HEK293 (cell line): Measurements from ENCODE around the gene RFNG.
A peak's percentile ranks its signal among the peaks of the same experiment; 100 is the strongest.

Experiments used
- BCL11B ChIP-seq: fragments of 450-650 bp; formaldehyde crosslinking; IDR thresholded peaks from 2 replicates; pipeline ENCODE4 v1.5.1; 2016; ENCODE audit warnings: low read depth, missing biosample characterization, missing genetic modification characterization
- HIC1 ChIP-seq: fragments of 450-650 bp; formaldehyde crosslinking; IDR thresholded peaks from 2 replicates; pipeline ENCODE4 v1.5.1; 2016; ENCODE audit warnings: missing biosample characterization, missing genetic modification characterization
- HOXC10 ChIP-seq: sonication (generic); formaldehyde crosslinking; IDR thresholded peaks from 2 replicates; pipeline ENCODE4 v1.8.1; 2023; ENCODE audit warnings: mild to moderate bottlenecking, missing genetic modification reagents
- KLF17 ChIP-seq: fragments of 450-650 bp; formaldehyde crosslinking; IDR thresholded peaks from 2 replicates; pipeline ENCODE4 v1.5.1; 2016; ENCODE audit warnings: missing biosample characterization, missing genetic modification characterization
- MEIS1 ChIP-seq: sonication (generic); formaldehyde crosslinking; IDR thresholded peaks from 2 replicates; pipeline ENCODE4 v1.8.1; 2022; ENCODE audit warnings: missing genetic modification reagents, mild to moderate bottlenecking, borderline replicate concordance
- OSR2 ChIP-seq: fragments of 450-650 bp; formaldehyde crosslinking; IDR thresholded peaks from 2 replicates; pipeline ENCODE4 v1.5.1; 2016; ENCODE audit warnings: missing biosample characterization, missing genetic modification characterization
- PRDM2 ChIP-seq: fragments of 450-650 bp; formaldehyde crosslinking; IDR thresholded peaks from 2 replicates; pipeline ENCODE4 v1.5.1; 2016; ENCODE audit warnings: missing biosample characterization, missing genetic modification characterization, borderline replicate concordance
- SCRT2 ChIP-seq: fragments of 450-650 bp; formaldehyde crosslinking; IDR thresholded peaks from 2 replicates; pipeline ENCODE4 v1.5.1; 2016; ENCODE audit warnings: missing biosample characterization, missing genetic modification characterization
- SP2 ChIP-seq: fragments of 450-650 bp; formaldehyde crosslinking; IDR thresholded peaks from 2 replicates; pipeline ENCODE4 v1.5.1; 2016; ENCODE audit warnings: missing biosample characterization, missing genetic modification characterization
- ZBTB20 ChIP-seq: fragments of 450-650 bp; formaldehyde crosslinking; IDR thresholded peaks from 2 replicates; pipeline ENCODE4 v1.5.1; 2016; ENCODE audit warnings: missing biosample characterization, missing genetic modification characterization
- ZEB2 ChIP-seq: fragments of 450-650 bp; formaldehyde crosslinking; IDR thresholded peaks from 2 replicates; pipeline ENCODE4 v1.5.1; 2016; ENCODE audit warnings: missing biosample characterization, missing genetic modification characterization
- ZNF155 ChIP-seq: fragments of 450-650 bp; formaldehyde crosslinking; IDR thresholded peaks from 2 replicates; pipeline ENCODE4 v1.5.1; 2016; ENCODE audit warnings: missing biosample characterization, missing genetic modification characterization
- ZNF169 ChIP-seq: fragments of 450-650 bp; formaldehyde crosslinking; IDR thresholded peaks from 2 replicates; pipeline ENCODE4 v1.5.1; 2016; ENCODE audit warnings: missing biosample characterization, missing genetic modification characterization
- ZNF555 ChIP-seq: fragments of 450-650 bp; formaldehyde crosslinking; conservative IDR thresholded peaks from 2 replicates; pipeline ENCODE4 v1.5.1; 2017; ENCODE audit warnings: missing biosample characterization, mild to moderate bottlenecking, missing genetic modification characterization, inconsistent platforms
- ZNF600 ChIP-seq: fragments of 450-650 bp; formaldehyde crosslinking; IDR thresholded peaks from 2 replicates; pipeline ENCODE4 v1.5.1; 2016; ENCODE audit warnings: missing biosample characterization, missing genetic modification characterization
- TF ChIP-seq, protein P1 (sequence below): fragments of 450-650 bp; formaldehyde crosslinking; IDR thresholded peaks from 2 replicates; pipeline ENCODE4 v1.5.1; 2017; ENCODE audit warnings: missing biosample characterization, missing genetic modification characterization
- TF ChIP-seq, protein P2 (sequence below): fragments of 450-650 bp; formaldehyde crosslinking; IDR thresholded peaks from 2 replicates; pipeline ENCODE4 v1.5.1; 2016; ENCODE audit warnings: missing biosample characterization, missing genetic modification characterization
- TF ChIP-seq, protein P3 (sequence below): fragments of 450-650 bp; formaldehyde crosslinking; IDR thresholded peaks from 2 replicates; pipeline ENCODE4 v1.5.1; 2016; ENCODE audit warnings: missing biosample characterization, missing genetic modification characterization

RFNG gene

DNA sequence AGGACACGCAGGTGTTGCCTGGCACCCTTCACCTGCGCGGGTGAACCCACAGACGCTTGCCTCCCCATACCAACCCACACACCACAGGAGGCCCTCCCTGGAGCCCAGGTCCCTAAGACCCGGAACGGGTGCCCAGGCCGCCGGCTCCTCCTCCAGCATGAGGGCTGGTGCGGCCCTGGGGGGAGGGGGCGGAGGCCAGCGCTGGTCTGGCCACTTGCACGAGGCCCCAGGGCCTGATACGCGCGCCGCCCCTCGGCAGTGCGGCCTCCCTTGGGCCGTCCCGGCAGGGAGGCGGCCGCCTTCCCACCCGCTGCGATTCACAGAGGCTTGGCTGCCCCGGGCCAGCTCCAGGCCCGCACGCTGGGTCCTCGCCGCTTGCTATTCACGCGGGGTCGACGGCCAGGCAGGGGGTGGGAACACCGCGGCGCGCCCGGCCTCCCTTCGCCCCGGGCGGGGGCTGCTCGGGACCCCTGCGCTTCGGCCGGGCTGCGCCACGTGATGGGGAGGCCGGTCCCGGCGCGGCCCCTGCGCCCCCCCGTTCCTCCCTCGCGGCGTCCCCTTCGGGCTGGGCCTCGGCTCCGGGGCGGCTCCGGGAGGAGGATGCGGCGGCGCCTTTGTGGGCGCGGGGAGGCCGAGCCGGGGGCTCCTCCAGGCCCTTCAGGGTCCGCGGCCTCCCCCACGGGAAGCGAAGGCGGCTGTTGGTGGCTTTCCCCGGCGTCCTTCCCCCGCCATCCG is 45.7 kb upstream of the RFNG start (continued):
- TF ChIP-seq, protein P1, sequence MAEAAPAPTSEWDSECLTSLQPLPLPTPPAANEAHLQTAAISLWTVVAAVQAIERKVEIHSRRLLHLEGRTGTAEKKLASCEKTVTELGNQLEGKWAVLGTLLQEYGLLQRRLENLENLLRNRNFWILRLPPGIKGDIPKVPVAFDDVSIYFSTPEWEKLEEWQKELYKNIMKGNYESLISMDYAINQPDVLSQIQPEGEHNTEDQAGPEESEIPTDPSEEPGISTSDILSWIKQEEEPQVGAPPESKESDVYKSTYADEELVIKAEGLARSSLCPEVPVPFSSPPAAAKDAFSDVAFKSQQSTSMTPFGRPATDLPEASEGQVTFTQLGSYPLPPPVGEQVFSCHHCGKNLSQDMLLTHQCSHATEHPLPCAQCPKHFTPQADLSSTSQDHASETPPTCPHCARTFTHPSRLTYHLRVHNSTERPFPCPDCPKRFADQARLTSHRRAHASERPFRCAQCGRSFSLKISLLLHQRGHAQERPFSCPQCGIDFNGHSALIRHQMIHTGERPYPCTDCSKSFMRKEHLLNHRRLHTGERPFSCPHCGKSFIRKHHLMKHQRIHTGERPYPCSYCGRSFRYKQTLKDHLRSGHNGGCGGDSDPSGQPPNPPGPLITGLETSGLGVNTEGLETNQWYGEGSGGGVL: 0 out of 2 replicates have a peak, but pooled peaks have one; percentile 6
- TF ChIP-seq ZNF600 (tag by site-specific recombination): peak; percentile 56
- no peak for TF ChIP-seq SCRT2 (tag by site-specific recombination)
- TF ChIP-seq, protein P2, sequence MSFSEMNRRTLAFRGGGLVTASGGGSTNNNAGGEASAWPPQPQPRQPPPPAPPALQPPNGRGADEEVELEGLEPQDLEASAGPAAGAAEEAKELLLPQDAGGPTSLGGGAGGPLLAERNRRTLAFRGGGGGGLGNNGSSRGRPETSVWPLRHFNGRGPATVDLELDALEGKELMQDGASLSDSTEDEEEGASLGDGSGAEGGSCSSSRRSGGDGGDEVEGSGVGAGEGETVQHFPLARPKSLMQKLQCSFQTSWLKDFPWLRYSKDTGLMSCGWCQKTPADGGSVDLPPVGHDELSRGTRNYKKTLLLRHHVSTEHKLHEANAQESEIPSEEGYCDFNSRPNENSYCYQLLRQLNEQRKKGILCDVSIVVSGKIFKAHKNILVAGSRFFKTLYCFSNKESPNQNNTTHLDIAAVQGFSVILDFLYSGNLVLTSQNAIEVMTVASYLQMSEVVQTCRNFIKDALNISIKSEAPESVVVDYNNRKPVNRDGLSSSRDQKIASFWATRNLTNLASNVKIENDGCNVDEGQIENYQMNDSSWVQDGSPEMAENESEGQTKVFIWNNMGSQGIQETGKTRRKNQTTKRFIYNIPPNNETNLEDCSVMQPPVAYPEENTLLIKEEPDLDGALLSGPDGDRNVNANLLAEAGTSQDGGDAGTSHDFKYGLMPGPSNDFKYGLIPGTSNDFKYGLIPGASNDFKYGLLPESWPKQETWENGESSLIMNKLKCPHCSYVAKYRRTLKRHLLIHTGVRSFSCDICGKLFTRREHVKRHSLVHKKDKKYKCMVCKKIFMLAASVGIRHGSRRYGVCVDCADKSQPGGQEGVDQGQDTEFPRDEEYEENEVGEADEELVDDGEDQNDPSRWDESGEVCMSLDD (tag by site-specific recombination): peak; percentile 49; the same call in 1 of the 2 replicates
- TF ChIP-seq PRDM2 (tag by site-specific recombination): no peak; the same call in 1 of the 2 replicates
- TF ChIP-seq OSR2 (tag by site-specific recombination): no peak
- TF ChIP-seq ZNF555 (tag by site-specific recombination): no peak
- TF ChIP-seq SP2 (tag by site-specific recombination): peak; percentile 61
- 0 out of 2 replicates have a peak, but pooled peaks have one; percentile 35 for TF ChIP-seq BCL11B (tag by site-specific recombination)
- no peak for TF ChIP-seq ZNF155
- TF ChIP-seq ZBTB20 (tag by site-specific recombination): peak; percentile 44; the same call in 1 of the 2 replicates
- peak; percentile 71; the same call in 1 of the 2 replicates for TF ChIP-seq HIC1 (tag by site-specific recombination)
- no peak for TF ChIP-seq HOXC10 (CRISPR knock-in tag)
- TF ChIP-seq, protein P3, sequence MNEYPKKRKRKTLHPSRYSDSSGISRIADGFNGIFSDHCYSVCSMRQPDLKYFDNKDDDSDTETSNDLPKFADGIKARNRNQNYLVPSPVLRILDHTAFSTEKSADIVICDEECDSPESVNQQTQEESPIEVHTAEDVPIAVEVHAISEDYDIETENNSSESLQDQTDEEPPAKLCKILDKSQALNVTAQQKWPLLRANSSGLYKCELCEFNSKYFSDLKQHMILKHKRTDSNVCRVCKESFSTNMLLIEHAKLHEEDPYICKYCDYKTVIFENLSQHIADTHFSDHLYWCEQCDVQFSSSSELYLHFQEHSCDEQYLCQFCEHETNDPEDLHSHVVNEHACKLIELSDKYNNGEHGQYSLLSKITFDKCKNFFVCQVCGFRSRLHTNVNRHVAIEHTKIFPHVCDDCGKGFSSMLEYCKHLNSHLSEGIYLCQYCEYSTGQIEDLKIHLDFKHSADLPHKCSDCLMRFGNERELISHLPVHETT (tag by site-specific recombination): no peak
- no peak for TF ChIP-seq MEIS1
- TF ChIP-seq ZNF169 (tag by site-specific recombination): no peak
- peak; percentile 66 for TF ChIP-seq KLF17
- TF ChIP-seq ZEB2 (tag by site-specific recombination): peak; percentile 31
